Islet precursor cell (in vitro differentiated cells): Measurements from ENCODE around the gene UBAP2.

Experiments used
- DNase-seq: peaks from one replicate; pipeline ENCODE4 v3.0.0-alpha.2; 2018

UBAP2 gene, protein sequence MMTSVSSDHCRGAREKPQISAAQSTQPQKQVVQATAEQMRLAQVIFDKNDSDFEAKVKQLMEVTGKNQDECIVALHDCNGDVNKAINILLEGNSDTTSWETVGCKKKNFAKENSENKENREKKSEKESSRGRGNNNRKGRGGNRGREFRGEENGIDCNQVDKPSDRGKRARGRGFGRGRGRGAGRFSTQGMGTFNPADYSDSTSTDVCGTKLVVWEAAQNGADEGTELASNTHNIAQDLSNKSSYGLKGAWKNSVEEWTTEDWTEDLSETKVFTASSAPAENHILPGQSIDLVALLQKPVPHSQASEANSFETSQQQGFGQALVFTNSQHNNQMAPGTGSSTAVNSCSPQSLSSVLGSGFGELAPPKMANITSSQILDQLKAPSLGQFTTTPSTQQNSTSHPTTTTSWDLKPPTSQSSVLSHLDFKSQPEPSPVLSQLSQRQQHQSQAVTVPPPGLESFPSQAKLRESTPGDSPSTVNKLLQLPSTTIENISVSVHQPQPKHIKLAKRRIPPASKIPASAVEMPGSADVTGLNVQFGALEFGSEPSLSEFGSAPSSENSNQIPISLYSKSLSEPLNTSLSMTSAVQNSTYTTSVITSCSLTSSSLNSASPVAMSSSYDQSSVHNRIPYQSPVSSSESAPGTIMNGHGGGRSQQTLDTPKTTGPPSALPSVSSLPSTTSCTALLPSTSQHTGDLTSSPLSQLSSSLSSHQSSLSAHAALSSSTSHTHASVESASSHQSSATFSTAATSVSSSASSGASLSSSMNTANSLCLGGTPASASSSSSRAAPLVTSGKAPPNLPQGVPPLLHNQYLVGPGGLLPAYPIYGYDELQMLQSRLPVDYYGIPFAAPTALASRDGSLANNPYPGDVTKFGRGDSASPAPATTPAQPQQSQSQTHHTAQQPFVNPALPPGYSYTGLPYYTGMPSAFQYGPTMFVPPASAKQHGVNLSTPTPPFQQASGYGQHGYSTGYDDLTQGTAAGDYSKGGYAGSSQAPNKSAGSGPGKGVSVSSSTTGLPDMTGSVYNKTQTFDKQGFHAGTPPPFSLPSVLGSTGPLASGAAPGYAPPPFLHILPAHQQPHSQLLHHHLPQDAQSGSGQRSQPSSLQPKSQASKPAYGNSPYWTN

DNA sequence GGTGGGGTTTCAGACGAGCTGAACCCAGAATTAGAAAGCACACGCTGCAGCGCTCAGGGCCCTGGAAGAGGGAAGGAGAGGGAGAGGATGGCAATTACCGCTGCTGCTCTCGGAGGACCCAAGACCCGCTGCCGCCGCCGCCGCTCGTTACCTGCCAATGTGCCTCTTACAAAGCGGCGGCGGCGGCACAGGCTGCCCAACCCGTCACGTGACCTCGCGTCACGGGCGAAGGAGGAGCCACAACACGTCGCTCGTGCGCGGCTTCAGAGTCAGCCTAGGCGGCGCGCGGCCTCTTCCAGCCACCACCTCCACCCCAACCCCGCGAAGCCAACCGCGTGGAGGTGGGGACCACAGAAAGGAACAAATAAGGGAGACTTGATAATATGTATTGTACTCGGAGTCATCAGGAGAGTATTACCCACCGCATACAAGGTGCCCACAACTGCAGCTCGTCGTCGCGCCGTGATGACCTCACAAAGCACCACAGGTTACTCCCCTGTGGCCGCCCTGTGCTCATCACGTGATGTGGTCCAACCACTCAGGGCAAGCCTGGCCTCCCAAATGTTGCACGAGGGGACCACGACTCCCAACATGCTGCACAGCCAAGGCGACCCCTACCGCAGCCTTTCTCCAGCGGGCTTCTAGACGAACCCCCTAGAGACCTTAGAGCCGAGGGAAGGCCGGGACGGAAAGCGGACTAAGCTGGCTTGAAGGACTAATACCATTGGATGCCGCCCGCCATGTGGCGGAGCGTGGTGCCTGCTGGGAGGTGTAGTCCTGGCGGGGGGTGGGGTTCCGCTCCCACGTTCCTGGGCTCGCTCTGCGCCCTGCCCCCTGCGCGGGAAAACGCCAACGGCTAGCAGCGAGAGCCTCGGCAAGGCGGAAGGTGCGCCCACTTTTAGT lies at the start of gene UBAP2:
Gene UBAP2 (minus strand): TSS at position 161 of the 903 bp plus-strand sequence. CDS start 31,739 bp downstream, outside the sequence.
- peak; percentile 98 for DNase-seq

DNA sequence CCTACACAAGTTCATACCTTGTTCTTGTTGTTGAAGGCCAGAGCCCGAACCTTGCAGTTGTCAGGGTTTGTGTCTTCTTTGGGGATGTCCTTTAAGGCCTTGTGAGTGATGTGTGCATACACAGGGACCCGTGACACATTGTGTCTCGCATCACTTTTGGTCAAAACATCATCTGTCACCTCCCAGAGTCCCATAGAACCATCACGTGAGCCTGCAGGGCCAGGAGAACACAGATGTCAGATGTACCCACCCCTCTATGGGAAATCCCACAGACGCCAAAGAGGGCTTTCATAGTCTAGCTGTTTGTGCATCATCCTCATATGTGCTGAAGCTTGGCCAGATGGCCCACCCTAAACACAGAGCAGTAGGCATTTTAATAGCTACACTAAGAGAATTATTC lies 49.6 kb upstream of the UBAP2 start:
- DNase-seq, result no peak

DNA sequence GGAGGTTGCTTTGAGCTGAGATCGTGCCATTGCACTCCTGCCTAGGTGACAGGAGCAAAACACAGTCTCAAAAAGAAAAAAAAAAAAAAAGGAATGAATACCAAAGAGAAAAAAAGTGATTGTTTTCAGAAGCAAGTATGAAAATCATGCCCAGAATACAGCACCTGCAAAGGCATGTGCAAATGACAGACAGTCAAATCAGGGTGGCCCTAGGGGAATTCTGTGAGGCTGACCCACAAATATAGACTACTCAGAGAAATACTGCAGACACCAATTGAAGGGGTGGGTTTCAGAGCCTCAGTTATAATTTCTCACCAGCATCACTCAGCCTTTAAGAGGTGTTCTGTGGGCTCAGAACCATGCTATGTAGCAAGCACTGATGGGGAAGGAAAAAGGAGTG lies 49.2 kb upstream of the UBAP2 start:
- DNase-seq, result no peak

DNA sequence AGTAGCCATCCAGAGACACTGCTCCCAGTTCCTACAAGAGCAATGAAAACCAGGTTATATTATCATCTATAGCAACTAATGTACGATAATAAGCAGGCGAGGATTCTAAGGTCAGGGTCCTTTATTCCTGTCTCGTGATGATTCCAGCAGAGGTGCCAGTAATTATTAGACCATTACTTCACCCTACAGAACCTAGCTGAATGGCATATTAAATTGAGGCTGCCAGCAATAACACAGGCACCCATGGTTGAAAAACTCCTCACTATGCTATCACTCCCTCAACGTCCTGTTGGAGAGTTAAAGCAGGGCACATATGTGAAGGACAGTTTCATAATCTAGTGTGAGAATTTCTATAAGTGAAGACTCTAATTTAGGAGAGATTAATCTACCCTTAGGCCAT lies 48.1 kb upstream of the UBAP2 start:
- DNase-seq, result no peak

DNA sequence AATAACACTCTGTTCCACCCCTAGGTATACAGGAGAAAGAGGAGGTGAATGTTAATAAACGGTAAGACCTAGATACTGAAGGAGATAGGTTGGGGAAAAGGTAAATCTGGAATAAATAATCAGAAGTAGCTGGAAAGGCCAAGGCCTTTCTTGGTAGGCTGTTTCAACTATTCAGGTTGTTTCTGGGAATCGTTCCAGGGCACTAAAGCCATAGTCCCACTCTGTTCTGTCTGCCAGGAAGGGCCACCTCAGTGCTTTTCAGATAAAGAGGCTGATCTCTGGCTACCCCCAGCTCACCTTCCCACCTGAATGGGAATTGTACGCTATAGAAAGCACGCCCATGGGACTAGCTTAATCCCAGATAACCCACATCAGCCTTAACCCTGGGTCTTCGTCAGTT lies 44.9 kb upstream of the UBAP2 start:
- DNase-seq, result no peak

DNA sequence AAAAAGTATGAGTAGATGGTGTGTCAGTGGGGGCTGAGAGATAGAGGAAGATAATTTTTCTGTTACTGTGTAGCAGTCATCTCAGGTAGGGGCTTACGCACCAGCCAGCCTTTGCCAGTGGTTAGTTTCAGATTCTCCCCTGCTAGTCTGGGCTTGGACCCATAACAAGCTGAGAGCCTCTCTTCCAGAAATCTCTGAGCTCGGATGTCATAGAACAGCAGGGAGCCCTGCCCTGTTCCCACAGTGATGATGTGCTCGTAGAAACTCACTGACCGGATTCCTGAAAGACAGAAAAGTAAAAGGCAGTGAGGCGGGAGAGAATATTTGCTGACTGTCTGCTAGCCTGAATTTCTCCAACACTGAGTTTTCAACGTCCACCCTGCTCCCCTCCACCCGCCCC lies 40.6 kb upstream of the UBAP2 start:
- DNase-seq, result no peak

DNA sequence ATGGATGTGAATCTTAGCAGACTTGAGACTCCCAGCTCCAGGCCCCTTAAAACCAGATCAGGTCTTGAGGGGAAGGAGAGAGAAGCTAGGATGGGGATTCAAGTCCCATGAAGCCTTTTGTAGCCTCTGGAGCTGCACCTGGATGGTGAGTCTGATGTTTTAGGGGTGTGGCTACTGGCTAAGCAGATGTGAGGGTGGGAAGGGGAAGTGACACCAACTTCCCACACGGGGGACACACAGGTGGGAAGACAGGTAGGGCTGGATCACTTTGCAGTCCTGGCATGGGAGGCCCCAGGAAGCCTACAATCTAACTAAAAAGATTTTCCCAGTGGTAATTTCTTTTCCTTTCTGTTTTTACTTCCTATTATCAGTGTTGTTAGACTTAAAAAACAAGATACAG lies 38.7 kb upstream of the UBAP2 start:
- DNase-seq, result no peak

DNA sequence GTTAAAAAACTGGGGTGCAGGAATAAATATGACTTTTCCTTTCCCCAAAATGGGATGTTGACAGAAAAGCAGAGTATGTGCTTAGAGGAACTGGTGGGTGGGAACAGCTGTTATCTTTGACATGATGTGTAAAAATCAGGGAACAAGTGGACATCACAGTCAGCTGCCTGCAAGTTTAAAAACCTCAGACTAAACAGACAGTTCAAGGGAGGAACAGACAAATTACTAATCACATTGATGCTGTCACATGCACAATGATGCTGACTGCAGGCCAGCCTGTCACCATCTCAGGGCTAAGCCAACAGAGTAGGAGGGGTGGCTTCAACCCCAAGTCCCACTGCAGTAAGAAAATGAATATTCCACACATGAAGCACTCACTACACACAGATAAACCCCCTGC lies 38.2 kb upstream of the UBAP2 start:
- DNase-seq, result no peak

DNA sequence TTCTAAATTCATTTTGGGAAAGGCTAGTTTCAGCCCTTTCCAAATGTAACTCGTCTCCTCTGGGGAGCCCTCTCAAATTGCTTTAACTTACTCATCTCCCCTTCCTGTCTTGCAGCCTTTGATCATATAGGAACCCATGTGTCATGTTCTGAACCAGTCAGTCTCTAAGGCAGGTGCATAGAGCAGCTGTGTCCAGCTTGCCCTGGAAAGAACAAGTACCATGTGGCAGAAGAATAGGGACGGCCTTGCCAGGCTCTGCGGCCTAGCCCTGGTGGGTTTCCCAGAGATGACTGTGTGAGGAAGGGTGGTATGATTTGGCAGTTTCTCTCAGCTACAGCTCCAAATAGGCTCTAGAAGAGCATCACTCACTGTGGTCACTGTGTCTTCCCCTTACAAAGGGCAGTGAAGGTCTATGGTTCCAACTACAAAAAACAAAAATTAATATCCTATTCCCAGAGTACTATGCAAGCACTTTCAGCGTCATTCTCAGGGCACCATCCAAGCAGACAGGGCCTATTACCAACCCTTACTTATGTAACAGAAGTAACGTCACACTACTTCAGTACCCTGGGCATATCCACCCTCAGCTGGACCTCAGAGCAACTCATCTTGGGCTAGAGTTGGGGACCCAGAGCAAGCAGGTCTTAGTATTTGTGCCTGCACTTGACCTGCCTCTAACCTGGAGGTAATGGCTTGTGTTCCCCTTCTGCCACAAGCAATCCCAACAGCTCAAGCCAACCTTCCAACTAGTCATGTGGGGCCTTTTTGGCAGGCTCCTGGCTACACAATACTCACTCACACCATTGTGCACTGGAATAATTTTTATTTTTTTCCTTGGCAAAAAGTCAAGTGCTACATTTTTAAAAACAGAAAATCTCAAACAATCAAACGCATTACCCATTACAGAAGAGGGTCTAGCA lies 37.2 kb upstream of the UBAP2 start:
- no peak for DNase-seq

DNA sequence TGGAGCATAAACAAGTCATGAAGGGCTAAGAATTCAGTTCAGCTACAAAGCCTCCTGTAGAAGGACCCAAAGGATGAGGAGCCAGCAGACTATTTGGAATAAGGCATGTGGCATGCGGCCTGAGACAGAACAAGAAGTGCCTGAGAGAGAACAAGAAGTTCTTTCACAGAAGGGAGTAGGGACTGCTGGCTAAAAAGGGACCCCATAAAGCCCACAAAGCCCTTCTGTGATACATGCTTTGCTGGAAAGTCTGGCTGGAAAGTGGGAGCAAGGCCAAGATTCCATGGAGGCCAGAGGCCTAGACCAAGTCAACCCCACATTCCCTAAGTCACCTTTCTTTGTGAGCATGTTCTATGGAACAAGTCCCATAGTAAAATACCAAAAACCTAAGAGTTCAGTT lies 35.9 kb upstream of the UBAP2 start:
- DNase-seq, result no peak

DNA sequence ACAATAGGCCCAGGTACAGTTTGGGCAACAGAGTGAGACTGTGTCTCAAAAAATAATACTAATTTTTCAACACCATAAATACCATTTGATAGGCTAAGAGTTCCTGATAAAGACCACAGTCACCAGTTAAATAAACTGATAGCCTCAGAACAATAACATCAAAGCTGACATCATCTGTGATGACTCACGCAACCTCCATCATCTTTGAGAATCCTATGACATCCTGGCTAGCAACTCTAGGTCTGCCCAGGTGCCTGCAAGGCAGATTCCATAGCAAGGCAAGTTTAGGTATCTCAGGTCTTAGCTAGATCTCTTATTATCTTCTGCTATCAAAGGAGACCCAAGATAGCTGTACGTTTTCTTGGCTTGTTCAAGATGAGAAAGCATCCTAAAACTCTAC lies 30.5 kb upstream of the UBAP2 start:
- peak; percentile 67 for DNase-seq

DNA sequence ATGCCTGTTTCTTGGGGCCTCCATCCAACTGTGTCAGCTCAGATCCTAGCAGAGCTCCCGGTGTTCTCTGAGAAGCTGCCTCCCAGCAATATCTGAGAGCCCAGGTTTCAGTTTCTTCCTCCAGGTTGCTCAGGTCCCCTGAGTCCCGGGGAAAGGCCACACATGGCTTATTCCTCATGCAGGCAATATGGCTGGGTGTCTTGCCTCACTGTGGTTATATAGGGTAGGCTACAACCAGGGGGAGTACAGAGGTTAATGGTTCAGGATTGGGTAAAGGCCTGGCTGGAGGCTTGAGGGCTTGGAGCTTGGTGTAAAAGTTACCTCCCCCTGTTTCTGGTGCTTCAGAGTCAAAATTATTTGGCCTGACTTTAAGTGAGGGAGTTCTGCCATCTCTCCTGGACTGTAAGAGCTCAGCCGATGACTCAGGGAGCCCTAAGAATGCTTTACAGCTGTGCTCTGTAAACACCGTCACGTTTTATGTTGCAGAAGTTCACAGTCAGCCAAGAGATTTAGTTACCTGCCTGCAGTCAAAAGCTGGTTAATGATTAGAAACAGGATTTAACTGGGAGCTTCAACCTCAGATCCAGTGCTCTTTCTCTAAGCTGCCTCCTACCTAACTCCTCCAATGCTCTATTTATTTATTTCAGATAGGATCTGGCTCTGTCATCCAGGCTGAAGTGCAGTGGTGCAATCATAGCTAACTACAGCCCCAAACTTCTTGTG lies 24.3 kb upstream of the UBAP2 start:
- peak; percentile 87 for DNase-seq

DNA sequence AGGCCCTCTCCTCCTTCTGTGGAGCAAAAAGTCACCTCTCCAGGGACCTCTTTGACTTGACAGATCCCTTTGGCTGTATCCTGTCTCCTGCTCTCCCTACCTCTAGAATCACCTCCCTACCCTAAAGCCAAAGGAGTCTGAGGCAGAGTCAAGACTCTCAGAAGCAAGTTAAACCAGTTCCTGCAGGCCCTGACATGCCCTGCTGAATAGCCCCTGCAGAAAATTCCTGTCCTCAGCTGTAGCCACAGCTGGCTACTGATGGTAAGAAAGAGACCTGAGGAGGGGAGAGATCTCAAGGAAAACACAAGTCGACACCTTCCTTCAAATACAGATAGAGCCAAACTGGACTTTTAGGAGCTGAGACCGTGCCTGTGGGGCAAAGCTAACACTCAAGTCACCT lies 23.7 kb upstream of the UBAP2 start:
- DNase-seq, result peak; percentile 93

DNA sequence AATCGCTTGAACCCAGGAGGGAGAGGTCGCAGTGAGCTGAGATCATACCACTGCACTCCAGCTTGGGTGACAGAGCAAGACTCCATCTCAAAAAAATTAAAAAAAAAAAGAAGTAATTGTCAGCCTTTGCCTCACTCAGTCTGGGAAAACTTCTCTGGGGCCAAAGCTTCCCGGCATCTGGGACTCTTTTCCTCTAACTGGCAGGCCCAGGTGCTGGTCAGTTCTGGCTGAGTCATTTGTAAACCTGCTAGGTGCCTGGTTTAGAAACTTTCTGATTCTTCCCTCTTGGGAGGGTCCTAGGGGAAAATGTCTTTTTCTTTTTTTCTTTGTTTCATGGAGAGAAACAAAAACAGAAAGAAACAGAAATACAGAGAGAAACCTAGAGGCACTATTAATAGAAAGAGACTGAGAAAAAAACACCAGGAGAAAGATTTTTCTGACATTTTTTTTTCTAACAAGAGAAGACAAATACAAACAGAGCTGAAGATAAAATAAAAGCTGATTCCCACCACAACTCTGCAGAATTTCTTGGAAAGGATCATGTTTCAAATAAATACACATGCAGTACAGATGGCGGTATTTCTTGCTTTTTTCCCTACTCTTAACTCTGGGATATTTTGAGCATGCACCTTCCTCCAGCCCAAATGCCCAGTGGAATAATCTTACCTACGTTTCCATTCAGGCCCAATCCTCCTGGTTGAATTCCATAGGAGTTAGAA lies 22.1 kb upstream of the UBAP2 start:
- peak; percentile 69 for DNase-seq

DNA sequence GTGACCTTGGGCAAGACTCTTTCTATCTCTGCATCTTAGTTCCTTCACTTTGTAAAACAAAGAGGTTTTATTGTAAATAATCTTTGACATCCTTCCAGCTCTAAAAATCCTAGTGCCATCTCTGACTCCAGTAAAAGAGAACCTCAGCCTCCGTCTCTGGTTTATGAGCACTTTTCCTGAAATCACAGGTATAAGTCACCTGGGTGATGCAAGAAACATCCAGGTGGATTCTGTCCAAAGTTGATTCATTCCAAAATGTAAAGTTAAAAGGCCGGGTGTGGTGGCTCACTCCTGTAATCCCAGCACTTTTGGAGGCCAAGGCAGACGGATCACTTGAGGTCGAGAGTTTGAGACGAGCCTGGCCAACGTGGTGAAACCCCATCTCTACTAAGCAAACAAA lies 21.1 kb upstream of the UBAP2 start:
- DNase-seq, result no peak

DNA sequence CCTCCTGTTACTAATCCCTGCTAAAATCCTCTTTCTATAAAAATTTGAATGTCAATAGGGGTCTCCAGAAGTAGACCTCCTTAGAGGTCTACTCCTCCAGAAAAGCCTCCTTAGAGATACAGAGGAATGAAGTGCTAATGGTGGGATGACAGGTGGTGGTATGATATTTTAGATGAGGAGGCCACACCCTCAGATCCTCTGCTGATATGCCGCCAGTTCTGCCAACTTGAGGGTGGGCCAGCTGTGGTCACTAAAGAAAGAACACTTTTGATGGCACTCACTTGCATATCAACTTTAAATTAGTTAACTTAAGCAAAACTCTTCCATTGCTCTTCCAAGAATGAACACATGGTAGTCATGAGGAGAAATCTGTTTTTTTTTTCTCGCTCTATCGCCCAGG lies 16.9 kb upstream of the UBAP2 start:
- no peak for DNase-seq

DNA sequence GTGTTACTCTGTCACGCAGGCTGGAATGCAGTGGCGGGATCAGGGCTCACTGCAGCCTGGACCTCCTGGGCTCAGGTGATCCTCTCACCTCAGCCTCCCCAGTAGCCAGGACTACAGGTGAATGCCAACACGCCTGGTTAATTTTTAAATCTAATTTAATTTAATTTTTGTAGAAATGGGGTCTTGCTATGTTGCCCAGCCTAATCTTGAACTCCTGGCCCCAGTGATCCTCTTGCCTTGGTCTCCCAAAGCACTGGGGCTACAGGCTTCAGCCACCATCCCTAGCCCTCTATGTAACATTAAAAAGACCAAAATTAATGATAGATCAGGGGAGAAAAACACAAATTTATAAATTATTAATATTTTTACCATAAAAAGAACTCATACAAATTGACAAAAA lies 11.3 kb upstream of the UBAP2 start:
- DNase-seq, result no peak

DNA sequence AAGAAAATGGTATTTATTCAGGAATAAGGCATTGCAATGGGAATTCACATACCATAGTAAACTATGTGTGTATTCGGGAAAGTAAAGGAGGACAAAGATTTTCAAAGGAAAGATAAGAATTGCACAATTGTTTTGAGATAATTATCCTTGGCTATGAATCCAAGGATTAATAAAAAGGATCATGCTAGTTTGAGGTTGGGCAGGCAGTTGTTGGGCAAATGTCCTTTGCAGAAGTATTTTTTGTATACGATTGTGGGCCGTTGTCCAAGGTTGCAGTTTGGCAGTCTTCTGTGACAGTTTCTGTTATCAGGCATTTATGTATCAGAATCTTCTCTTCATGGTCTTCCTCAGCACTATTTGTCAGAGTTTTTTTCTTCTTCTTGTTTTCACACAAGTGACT lies 10.6 kb upstream of the UBAP2 start:
- DNase-seq, result no peak

DNA sequence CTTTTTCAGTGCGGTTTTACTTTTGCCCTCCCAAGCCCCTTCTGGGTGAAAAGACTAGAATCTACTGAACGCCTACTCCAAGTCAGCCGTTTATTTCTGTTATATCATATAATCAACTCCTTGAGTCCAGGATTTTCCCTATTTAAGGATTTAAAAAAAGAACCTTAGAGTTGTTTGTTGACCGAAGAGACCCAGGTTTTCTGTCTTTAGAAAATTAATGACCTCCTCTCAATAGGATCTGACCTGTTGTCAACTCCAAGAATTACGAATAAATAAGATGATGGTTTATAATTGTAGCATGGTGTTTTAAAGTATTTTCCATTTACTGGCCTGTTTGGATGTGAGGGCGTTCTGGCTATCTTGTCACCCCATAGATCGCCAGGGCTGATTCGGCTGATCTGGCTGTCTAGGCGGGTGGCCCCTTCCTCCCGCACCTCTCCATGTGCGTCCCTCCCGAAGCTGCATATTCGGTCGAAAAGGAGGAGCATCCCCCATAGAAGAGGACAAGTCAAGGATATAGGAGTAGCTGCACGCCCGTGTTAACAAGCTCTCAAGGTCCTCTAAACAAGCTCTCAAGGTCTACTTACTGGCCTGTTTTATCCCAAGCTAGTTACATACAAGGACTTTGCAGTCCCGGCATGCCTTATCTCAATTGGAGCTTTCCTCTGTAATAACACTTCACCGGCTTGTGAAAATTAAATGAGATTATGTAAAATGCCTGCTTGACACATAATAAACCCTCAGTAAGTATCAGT lies 1.1 kb upstream of the UBAP2 start:
- peak; percentile 50 for DNase-seq
